Subcutaneous abdominal adipose tissue (tissue), 5 donors: ENCODE results near the gene ATP10B.
"Not testable (repeated sequence)": the region's sequence is repeated elsewhere in the genome, so short reads cannot be mapped to it uniquely, and the experiment has no call there.

Experiments
- H3K27ac ChIP-seq: one replicate; pipeline ENCODE4 v1.7.0; 2013; ENCODE audit warnings: low read depth, mild to moderate bottlenecking, inconsistent platforms, low read length, moderate library complexity
- H3K27me3 ChIP-seq, 5 donors: one replicate each; pipeline ENCODE4 v1.7.0; 2013; ENCODE audit warnings: low read length in 5 of 5, inconsistent platforms in 1 of 5; ENCODE audit not compliant: control insufficient read depth in 5 of 5, insufficient read depth in 4 of 5
- H3K36me3 ChIP-seq, 5 donors: one replicate each; pipeline ENCODE4 v1.7.0; 2013; ENCODE audit warnings: low read length in 5 of 5; ENCODE audit not compliant: control insufficient read depth in 5 of 5, insufficient read depth in 5 of 5
- H3K4me1 ChIP-seq, 5 donors: one replicate each; pipeline ENCODE4 v1.7.0; 2013; ENCODE audit warnings: low read length in 5 of 5, mild to moderate bottlenecking in 3 of 5, moderate library complexity in 1 of 5; ENCODE audit not compliant: control insufficient read depth in 5 of 5, insufficient read depth in 5 of 5
- H3K4me3 ChIP-seq, 5 donors: one replicate each; pipeline ENCODE4 v1.7.0; 2013; ENCODE audit warnings: low read length in 5 of 5, low read depth in 1 of 5
- H3K9ac ChIP-seq, 5 donors: one replicate each; pipeline ENCODE4 v1.7.0; 2013; ENCODE audit warnings: low read length in 5 of 5, mild to moderate bottlenecking in 4 of 5, moderate library complexity in 3 of 5
- H3K9me3 ChIP-seq, 5 donors: one replicate each; pipeline ENCODE4 v1.7.0; 2013; ENCODE audit warnings: low read length in 5 of 5; ENCODE audit not compliant: control insufficient read depth in 5 of 5
- donor health status: healthy.
- donor health status: healthy.
- donor health status: healthy.
- donor health status: healthy.
- donor health status: healthy.

The ATP10B gene

GRCh38 chr5:160831801-160832200 lies 20.2 kb downstream of the ATP10B start:
- no peak overlapping the region for H3K27ac ChIP-seq
- peaks cover 3 to 21% (median 11%) of the 10 kb centered on the region in 5 donors for H3K9me3 ChIP-seq

GRCh38 chr5:160824301-160825001 lies 27.6 kb downstream of the ATP10B start:
- H3K9ac ChIP-seq: no peak overlapping the region
- no peaks in the 10 kb centered on the region for H3K36me3 ChIP-seq
- no peaks in the 10 kb centered on the region for H3K27me3 ChIP-seq
- H3K4me3 ChIP-seq: no peak overlapping the region
- no peaks in the 10 kb centered on the region for H3K4me1 ChIP-seq
- H3K27ac ChIP-seq: no peak overlapping the region
- H3K9me3 ChIP-seq: peaks cover 0 to 16% (median 7%) of the 10 kb centered on the region in 5 donors

More at GRCh38 chr5:160831801-160832200, 20.2 kb downstream of the ATP10B start:
- Histone ChIP-seq H3K4me3 (no peak overlapping the region), H3K4me1 (no peaks in the 10 kb centered on the region), H3K27me3 (no peaks in the 10 kb centered on the region), H3K36me3 (no peaks in the 10 kb centered on the region), H3K9ac (no peak overlapping the region)

GRCh38 chr5:160812996-160813395 lies 39.0 kb downstream of the ATP10B start:
- H3K4me3 ChIP-seq, H3K27me3 ChIP-seq, H3K9me3 ChIP-seq, H3K4me1 ChIP-seq, H3K36me3 ChIP-seq, H3K27ac ChIP-seq, H3K9ac ChIP-seq: not testable (repeated sequence)

GRCh38 chr5:160805376-160805775 lies 46.6 kb downstream of the ATP10B start:
- no peak overlapping the region for H3K4me3 ChIP-seq

GRCh38 chr5:160802592-160802991 lies 49.4 kb downstream of the ATP10B start:
- Histone ChIP-seq H3K9ac (no peak overlapping the region), H3K4me1 (no peaks in the 10 kb centered on the region), H3K9me3 (no peaks in the 10 kb centered on the region), H3K27me3 (no peaks in the 10 kb centered on the region), H3K4me3 (no peak overlapping the region), H3K27ac (no peak overlapping the region), H3K36me3 (no peaks in the 10 kb centered on the region)

More at GRCh38 chr5:160805376-160805775, 46.6 kb downstream of the ATP10B start:
- H3K9me3 ChIP-seq: no peaks in the 10 kb centered on the region
- no peaks in the 10 kb centered on the region for H3K27me3 ChIP-seq
- H3K36me3 ChIP-seq: no peaks in the 10 kb centered on the region
- no peaks in the 10 kb centered on the region for H3K4me1 ChIP-seq
- no peak overlapping the region for H3K27ac ChIP-seq
- no peak overlapping the region for H3K9ac ChIP-seq

GRCh38 chr5:160800375-160801275 lies 51.4 kb downstream of the ATP10B start:
- no peak overlapping the region for H3K9ac ChIP-seq

GRCh38 chr5:160799184-160799583 lies 52.8 kb downstream of the ATP10B start:
- no peaks in the 10 kb centered on the region for H3K4me1 ChIP-seq
- H3K4me3 ChIP-seq: no peak overlapping the region
- no peak overlapping the region for H3K27ac ChIP-seq
- no peaks in the 10 kb centered on the region for H3K9me3 ChIP-seq
- no peaks in the 10 kb centered on the region for H3K36me3 ChIP-seq
- no peak overlapping the region for H3K9ac ChIP-seq
- no peaks in the 10 kb centered on the region for H3K27me3 ChIP-seq

More at GRCh38 chr5:160800375-160801275, 51.4 kb downstream of the ATP10B start:
- H3K36me3 ChIP-seq: no peaks in the 10 kb centered on the region
- H3K4me1 ChIP-seq: no peaks in the 10 kb centered on the region
- no peak overlapping the region for H3K4me3 ChIP-seq
- H3K27me3 ChIP-seq: no peaks in the 10 kb centered on the region
- no peaks in the 10 kb centered on the region for H3K9me3 ChIP-seq
- H3K27ac ChIP-seq: no peak overlapping the region

GRCh38 chr5:160797020-160797419 lies 55.0 kb downstream of the ATP10B start:
- Histone ChIP-seq H3K4me1 (no peaks in the 10 kb centered on the region), H3K9ac (no peak overlapping the region), H3K27ac (no peak overlapping the region), H3K36me3 (no peaks in the 10 kb centered on the region), H3K4me3 (no peak overlapping the region), H3K9me3 (no peaks in the 10 kb centered on the region), H3K27me3 (no peaks in the 10 kb centered on the region)

GRCh38 chr5:160793530-160793899 lies 58.5 kb downstream of the ATP10B start:
- no peaks in the 10 kb centered on the region for H3K27me3 ChIP-seq
- H3K9me3 ChIP-seq: no peaks in the 10 kb centered on the region
- no peaks in the 10 kb centered on the region for H3K4me1 ChIP-seq
- H3K4me3 ChIP-seq: no peak overlapping the region
- H3K27ac ChIP-seq: no peak overlapping the region
- H3K36me3 ChIP-seq: no peaks in the 10 kb centered on the region
- no peak overlapping the region for H3K9ac ChIP-seq
